GM06990 (cell line): ENCODE measurements around the gene FNBP1.
A peak's percentile ranks its signal among the peaks of the same experiment; 100 is the strongest.
"Not testable (repeated sequence)": the region's sequence is repeated elsewhere in the genome, so short reads cannot be mapped to it uniquely, and the experiment has no call there.

Source experiments
- DNase-seq: peaks from one replicate; pipeline ENCODE4 v3.0.0-alpha.2; 2011; ENCODE audit not compliant: insufficient read length; ENCODE audit errors: extremely low read depth
- H3K27me3 ChIP-seq: replicated peaks from 2 replicates; pipeline ENCODE4 v1.6.0; 2011; ENCODE audit warnings: low read length; ENCODE audit not compliant: control insufficient read depth, insufficient read depth
- H3K36me3 ChIP-seq: 2 replicates; pipeline ENCODE4 v1.5.1; 2011; ENCODE audit warnings: low read length; ENCODE audit not compliant: control insufficient read depth, insufficient read depth
- H3K4me3 ChIP-seq: replicated peaks from 2 replicates; pipeline ENCODE4 v1.5.1; 2011; ENCODE audit warnings: low read depth, mild to moderate bottlenecking, control low read depth, low read length
- CTCF ChIP-seq: IDR thresholded peaks from 2 replicates; pipeline ENCODE4 v1.5.1; 2011; ENCODE audit warnings: low read length, control low read depth, mild to moderate bottlenecking, inconsistent platforms; ENCODE audit not compliant: insufficient read depth, poor library complexity, severe bottlenecking

The FNBP1 gene

GRCh38 chr9:129996161-129996830, 46.7 kb downstream of the FNBP1 start:
- DNase-seq: no peak
- no peaks in the 10 kb centered on the region for H3K27me3 ChIP-seq
- no peak for TF ChIP-seq CTCF
- H3K36me3 ChIP-seq: peaks cover 4% of the 10 kb centered on the region
- H3K4me3 ChIP-seq: peak overlapping the region; percentile 36

GRCh38 chr9:129995409-129996160, 47.4 kb downstream of the FNBP1 start:
- peaks cover 6% of the 10 kb centered on the region for H3K36me3 ChIP-seq
- H3K4me3 ChIP-seq: peak overlapping the region; percentile 36
- DNase-seq: no peak

GRCh38 chr9:129994882-129995281, 48.1 kb downstream of the FNBP1 start:
- Histone ChIP-seq H3K27me3 (no peaks in the 10 kb centered on the region), H3K36me3 (peaks cover 6% of the 10 kb centered on the region), H3K4me3 (peak overlapping the region; percentile 10)
- no peak for TF ChIP-seq CTCF
- no peak for DNase-seq

More at GRCh38 chr9:129995409-129996160, 47.4 kb downstream of the FNBP1 start:
- no peak for TF ChIP-seq CTCF
- no peaks in the 10 kb centered on the region for H3K27me3 ChIP-seq

GRCh38 chr9:129991139-129991538, 51.9 kb downstream of the FNBP1 start:
- DNase-seq, H3K4me3 ChIP-seq, H3K27me3 ChIP-seq, H3K36me3 ChIP-seq: not testable (repeated sequence)

- TF ChIP-seq CTCF: no peak
- Histone ChIP-seq H3K4me3 (no peak overlapping the region; the same call in 1 of the 2 replicates), H3K36me3 (peaks cover 7% of the 10 kb centered on the region), H3K27me3 (no peaks in the 10 kb centered on the region)
- DNase-seq: peak; percentile 59
Observed at GRCh38 chr9:129990269-129991010, 52.5 kb downstream of the FNBP1 start.

GRCh38 chr9:129989740-129990139, 53.2 kb downstream of the FNBP1 start:
- DNase-seq: no peak
- no peak for TF ChIP-seq CTCF
- Histone ChIP-seq H3K4me3 (peak overlapping the region; percentile 22), H3K36me3 (peaks cover 10% of the 10 kb centered on the region), H3K27me3 (no peaks in the 10 kb centered on the region)
